ENCODE measurements around the gene KIF21A. TPM values are rescaled to one million over a fixed set of nuclear protein-coding genes. Genes with fewer than 3 reads are reported as not detected.

Gene KIF21A, protein sequence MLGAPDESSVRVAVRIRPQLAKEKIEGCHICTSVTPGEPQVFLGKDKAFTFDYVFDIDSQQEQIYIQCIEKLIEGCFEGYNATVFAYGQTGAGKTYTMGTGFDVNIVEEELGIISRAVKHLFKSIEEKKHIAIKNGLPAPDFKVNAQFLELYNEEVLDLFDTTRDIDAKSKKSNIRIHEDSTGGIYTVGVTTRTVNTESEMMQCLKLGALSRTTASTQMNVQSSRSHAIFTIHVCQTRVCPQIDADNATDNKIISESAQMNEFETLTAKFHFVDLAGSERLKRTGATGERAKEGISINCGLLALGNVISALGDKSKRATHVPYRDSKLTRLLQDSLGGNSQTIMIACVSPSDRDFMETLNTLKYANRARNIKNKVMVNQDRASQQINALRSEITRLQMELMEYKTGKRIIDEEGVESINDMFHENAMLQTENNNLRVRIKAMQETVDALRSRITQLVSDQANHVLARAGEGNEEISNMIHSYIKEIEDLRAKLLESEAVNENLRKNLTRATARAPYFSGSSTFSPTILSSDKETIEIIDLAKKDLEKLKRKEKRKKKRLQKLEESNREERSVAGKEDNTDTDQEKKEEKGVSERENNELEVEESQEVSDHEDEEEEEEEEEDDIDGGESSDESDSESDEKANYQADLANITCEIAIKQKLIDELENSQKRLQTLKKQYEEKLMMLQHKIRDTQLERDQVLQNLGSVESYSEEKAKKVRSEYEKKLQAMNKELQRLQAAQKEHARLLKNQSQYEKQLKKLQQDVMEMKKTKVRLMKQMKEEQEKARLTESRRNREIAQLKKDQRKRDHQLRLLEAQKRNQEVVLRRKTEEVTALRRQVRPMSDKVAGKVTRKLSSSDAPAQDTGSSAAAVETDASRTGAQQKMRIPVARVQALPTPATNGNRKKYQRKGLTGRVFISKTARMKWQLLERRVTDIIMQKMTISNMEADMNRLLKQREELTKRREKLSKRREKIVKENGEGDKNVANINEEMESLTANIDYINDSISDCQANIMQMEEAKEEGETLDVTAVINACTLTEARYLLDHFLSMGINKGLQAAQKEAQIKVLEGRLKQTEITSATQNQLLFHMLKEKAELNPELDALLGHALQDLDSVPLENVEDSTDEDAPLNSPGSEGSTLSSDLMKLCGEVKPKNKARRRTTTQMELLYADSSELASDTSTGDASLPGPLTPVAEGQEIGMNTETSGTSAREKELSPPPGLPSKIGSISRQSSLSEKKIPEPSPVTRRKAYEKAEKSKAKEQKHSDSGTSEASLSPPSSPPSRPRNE (N-terminal part only)
- 12.2 TPM for total RNA-seq
- long read RNA-seq, partial matches to known transcripts, result 3 of 4 reads
- long read RNA-seq, other reads (novel, unspliced or antisense), result 1 of 4 reads

DNA sequence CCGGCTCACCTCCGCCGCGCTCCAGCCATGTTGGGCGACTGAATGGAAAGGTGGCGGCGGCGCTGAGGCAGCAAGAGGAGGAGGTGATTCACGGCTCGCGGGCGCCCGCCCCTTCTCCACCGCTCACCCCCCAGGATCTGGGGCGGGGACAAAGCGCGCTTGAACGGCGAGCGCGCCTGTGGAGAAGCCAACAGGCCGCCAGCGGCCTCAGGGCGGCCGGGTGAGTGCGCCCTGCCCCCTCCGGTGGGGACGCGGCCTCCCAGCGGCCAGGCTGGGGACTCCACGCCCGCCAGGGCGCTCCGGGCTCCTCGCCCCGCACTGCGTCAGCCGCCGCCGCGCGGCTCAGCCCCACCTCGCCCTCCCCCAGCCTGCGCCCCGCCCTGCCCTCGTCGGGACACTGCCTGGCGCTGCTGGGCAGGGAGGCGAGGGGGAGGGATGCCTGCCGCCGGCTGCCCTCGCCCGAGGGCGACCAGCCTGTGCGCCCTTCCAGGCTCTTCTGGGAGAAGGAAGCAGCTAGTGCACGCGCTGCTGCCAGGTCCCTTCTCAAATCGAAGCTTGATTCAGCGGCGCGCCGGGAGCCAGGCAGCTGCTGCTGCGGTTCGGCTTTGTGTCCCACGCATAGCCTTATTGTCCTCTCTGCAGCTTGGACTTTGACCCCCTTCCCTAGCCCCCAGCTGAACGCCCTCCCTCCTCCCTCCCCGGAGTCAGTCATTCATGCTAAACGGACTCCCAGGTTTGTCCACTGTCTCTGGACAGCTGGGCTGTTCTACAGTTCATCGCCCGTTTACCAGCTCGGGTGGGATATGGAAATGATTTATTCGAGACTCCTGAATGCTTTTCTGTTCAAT is at the start of gene KIF21A:
Gene KIF21A (minus strand): TSS at position 40 of the 848 bp plus-strand sequence. CDS start 150 bp downstream, outside the sequence.
- peak; percentile 96 for DNase-seq
- H3K9me3 ChIP-seq, result no peaks in the 10 kb centered on the region
- TF ChIP-seq, protein P1, sequence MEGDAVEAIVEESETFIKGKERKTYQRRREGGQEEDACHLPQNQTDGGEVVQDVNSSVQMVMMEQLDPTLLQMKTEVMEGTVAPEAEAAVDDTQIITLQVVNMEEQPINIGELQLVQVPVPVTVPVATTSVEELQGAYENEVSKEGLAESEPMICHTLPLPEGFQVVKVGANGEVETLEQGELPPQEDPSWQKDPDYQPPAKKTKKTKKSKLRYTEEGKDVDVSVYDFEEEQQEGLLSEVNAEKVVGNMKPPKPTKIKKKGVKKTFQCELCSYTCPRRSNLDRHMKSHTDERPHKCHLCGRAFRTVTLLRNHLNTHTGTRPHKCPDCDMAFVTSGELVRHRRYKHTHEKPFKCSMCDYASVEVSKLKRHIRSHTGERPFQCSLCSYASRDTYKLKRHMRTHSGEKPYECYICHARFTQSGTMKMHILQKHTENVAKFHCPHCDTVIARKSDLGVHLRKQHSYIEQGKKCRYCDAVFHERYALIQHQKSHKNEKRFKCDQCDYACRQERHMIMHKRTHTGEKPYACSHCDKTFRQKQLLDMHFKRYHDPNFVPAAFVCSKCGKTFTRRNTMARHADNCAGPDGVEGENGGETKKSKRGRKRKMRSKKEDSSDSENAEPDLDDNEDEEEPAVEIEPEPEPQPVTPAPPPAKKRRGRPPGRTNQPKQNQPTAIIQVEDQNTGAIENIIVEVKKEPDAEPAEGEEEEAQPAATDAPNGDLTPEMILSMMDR (IDR thresholded peaks at IDR 0.05), result peak; percentile 52
- peak within 1 kb of the TSS; percentile 63 for H3K27ac ChIP-seq
- peak within 1 kb of the TSS; percentile 62 for H3K4me3 ChIP-seq
- H3K27me3 ChIP-seq, result no peaks in the 10 kb centered on the region
- ATAC-seq, result peak; percentile 98
- H3K36me3 ChIP-seq, result no peaks in the 10 kb centered on the region
- H3K4me1 ChIP-seq, result no peaks in the 10 kb centered on the region
- intact Hi-C loops (cut with DNase I), result no loop called here

GRCh38 chr12:39490500-39491282 is 47.8 kb upstream of the KIF21A start:
- ATAC-seq (no peak), DNase-seq (no peak)
- Histone ChIP-seq H3K36me3 (no peaks in the 10 kb centered on the region), H3K27ac (no peak overlapping the region), H3K9me3 (no peaks in the 10 kb centered on the region), H3K4me3 (no peak overlapping the region), H3K4me1 (no peaks in the 10 kb centered on the region), H3K27me3 (no peaks in the 10 kb centered on the region)
- intact Hi-C loops (cut with DNase I), result no loop called here
- TF ChIP-seq, protein P1 (IDR thresholded peaks at IDR 0.05), result no peak

DNA sequence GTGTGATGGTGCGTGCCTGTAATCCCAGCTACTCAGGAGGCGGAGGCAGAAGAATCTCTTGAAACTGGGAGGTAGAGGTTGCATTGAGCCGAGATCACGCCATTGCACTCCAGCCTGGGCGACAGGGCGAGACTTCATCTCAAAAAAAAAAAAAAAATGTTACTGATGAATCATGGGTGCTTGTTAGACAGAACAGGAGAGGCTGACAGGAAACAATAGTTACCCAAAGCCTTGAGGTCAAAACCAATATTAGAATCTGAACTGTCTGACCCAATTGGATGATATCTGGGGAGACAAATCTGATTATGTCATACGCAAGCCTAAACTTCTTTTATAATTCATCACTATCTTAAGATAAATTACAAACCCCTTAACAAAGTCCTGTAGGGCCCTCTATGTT is 40.7 kb upstream of the KIF21A start:
- intact Hi-C loops (cut with DNase I), result no loop called here
- TF ChIP-seq, protein P1 (IDR thresholded peaks at IDR 0.05), result no peak

GRCh38 chr12:39483042-39483441 is 40.1 kb upstream of the KIF21A start:
- Histone ChIP-seq H3K27me3 (no peaks in the 10 kb centered on the region), H3K27ac (no peak overlapping the region), H3K4me3 (no peak overlapping the region), H3K9me3 (no peaks in the 10 kb centered on the region), H3K4me1 (no peaks in the 10 kb centered on the region), H3K36me3 (no peaks in the 10 kb centered on the region)
- no peak for ATAC-seq
- TF ChIP-seq, protein P1 (IDR thresholded peaks at IDR 0.05), result no peak
- intact Hi-C loops (cut with DNase I), result no loop called here
- DNase-seq, result no peak

More for the DNA sequence above, 40.7 kb upstream of the KIF21A start:
- Histone ChIP-seq H3K27ac (no peak overlapping the region), H3K36me3 (no peaks in the 10 kb centered on the region), H3K4me1 (no peaks in the 10 kb centered on the region), H3K4me3 (no peak overlapping the region), H3K27me3 (no peaks in the 10 kb centered on the region), H3K9me3 (no peaks in the 10 kb centered on the region)
- no peak for ATAC-seq
- DNase-seq, result no peak

All from upper lobe of right lung (tissue), 1 donor.